ENCODE results near the gene MOG.

Gene MOG

DNA sequence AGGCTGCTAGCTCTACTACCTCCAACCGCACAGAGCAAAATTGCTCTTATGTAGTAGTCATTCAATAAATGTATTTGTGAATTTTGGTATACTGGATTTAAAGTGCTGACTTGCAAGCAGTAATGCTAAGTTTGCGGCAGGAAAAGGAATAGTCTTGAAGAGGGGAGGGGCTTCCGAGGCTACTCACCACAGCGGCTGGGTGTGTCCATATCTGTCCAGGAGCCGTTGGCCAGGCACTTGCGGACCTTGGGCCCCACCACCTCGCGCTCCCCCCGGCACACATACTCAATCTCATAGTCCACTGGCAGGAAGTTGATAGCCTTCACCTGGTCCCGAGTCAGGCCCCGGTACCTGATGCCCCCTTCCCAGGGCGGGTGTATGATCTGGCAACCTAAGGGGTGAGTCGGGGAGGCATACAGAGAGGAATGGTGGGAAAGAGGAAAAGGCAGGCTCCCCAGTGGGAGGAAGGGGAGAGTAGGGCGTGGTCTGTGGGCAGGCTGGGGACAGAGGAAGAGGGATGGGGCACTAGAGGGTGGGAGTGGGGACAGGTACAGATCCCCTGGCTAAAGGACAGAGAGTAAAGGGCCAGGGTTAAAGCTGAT, 25.6 kb upstream of the MOG start:
- no peak for TF ChIP-seq CTCF (IDR thresholded peaks at IDR 0.05)

GRCh38 chr6:29631860-29632731, 24.8 kb upstream of the MOG start:
- TF ChIP-seq CTCF (IDR thresholded peaks at IDR 0.05): no peak

- no peak for TF ChIP-seq CTCF (IDR thresholded peaks at IDR 0.05)
Observed at GRCh38 chr6:29632789-29633533, 23.9 kb upstream of the MOG start, which contains the start of gene GABBR1. Gene GABBR1, minus strand, starts transcription at chr6:29633183. Its CDS starts 798 bp downstream, at chr6:29632385.

GRCh38 chr6:29633534-29633905, 23.4 kb upstream of the MOG start:
- TF ChIP-seq CTCF (IDR thresholded peaks at IDR 0.05): no peak

GRCh38 chr6:29637247-29637646, 19.6 kb upstream of the MOG start:
- TF ChIP-seq CTCF (IDR thresholded peaks at IDR 0.05): no peak

- TF ChIP-seq CTCF (IDR thresholded peaks at IDR 0.05): no peak
Observed at GRCh38 chr6:29641430-29642148, 15.3 kb upstream of the MOG start.

Measured in LNCAP (cell line).